ENCODE data around the gene XPC.

The XPC gene

DNA sequence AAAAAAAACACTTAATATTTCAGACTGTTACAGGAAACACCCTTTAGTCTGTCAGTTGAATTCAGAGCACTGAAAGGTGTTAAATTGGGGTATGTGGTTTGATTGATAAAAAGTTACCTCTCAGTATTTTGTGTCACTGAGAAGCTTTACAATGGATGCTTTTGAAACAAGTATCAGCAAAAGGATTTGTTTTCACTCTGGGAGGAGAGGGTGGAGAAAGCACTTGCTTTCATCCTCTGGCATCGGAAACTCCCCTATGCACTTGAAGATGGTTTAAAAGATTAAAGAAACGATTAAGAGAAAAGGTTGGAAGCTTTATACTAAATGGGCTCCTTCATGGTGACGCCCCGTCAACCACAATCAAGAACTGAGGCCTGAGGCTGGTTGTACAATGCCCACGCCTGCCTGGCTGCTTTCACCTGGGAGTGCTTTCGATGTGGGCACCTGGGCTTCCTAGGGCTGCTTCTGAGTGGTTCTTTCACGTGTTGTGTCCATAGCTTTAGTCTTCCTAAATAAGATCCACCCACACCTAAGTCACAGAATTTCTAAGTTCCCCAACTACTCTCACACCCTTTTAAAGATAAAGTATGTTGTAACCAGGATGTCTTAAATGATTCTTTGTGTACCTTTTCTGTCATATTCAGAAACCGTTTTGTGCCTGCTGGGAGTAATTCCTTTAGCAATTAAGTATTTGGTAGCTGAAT, 35.7 kb downstream of the XPC start:
- in situ Hi-C loops (cut with HindIII; ENCODE audit: low sequenced_read_pairs) = no loop called here
- TF ChIP-seq, protein P1, sequence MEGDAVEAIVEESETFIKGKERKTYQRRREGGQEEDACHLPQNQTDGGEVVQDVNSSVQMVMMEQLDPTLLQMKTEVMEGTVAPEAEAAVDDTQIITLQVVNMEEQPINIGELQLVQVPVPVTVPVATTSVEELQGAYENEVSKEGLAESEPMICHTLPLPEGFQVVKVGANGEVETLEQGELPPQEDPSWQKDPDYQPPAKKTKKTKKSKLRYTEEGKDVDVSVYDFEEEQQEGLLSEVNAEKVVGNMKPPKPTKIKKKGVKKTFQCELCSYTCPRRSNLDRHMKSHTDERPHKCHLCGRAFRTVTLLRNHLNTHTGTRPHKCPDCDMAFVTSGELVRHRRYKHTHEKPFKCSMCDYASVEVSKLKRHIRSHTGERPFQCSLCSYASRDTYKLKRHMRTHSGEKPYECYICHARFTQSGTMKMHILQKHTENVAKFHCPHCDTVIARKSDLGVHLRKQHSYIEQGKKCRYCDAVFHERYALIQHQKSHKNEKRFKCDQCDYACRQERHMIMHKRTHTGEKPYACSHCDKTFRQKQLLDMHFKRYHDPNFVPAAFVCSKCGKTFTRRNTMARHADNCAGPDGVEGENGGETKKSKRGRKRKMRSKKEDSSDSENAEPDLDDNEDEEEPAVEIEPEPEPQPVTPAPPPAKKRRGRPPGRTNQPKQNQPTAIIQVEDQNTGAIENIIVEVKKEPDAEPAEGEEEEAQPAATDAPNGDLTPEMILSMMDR (IDR thresholded peaks at IDR 0.05; ENCODE audit: low read depth, low read length) = no peak
- H3K4me3 ChIP-seq (ENCODE audit: low read depth, low read length) = no peak overlapping the region
- no peak for DNase-seq (ENCODE audit: low read depth, low spot score)

- no peak overlapping the region for H3K4me3 ChIP-seq (ENCODE audit: low read depth, low read length)
- in situ Hi-C loops (cut with HindIII; ENCODE audit: low sequenced_read_pairs) = no loop called here
- TF ChIP-seq, protein P1 (IDR thresholded peaks at IDR 0.05; ENCODE audit: low read depth, low read length) = no peak
- no peak for DNase-seq (ENCODE audit: low read depth, low spot score)
Measured at GRCh38 chr3:14141602-14142341, 36.6 kb downstream of the XPC start.

DNA sequence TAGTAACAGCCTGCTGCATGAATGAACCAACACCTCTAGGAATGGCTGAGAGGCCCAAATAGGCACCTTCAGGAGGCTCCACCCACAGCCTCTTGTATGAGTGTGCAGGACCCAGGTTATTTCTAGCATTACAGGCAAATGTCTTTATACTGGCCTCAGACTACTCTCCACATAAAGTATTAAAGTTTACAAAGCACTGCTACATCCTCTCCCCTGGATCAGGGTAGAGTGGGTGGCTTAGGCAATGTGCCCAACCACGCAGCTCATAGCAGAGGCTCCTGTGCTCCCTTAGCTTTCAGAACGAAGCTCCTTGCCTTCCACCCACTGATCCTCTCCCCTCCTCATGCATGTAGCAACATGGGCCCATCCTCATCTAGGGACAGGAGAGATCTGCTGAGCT, 37.3 kb downstream of the XPC start:
- TF ChIP-seq, protein P1 (IDR thresholded peaks at IDR 0.05; ENCODE audit: low read depth, low read length) = no peak
- in situ Hi-C loops (cut with HindIII; ENCODE audit: low sequenced_read_pairs) = no loop called here
- no peak for DNase-seq (ENCODE audit: low read depth, low spot score)
- H3K4me3 ChIP-seq (ENCODE audit: low read depth, low read length) = no peak overlapping the region

DNA sequence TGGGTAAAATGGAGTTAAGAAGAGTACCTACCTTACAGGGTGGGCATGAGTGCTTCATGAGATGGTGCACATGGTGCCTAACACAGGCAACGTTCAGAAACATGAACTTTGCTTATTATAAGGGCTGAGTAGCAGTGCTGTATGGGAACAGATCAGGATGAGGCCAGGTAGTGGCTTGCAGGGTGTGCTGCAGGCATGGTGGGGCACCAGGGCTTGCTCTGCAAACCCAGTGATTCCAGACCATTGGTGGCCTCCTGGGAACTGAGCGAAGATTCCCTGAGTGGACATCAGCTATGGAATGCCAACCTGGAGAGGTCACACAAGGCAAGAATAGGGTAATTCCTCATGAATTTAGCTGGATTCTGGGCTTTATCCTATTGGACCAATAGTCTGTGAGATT, 37.7 kb downstream of the XPC start:
- no peak overlapping the region for H3K4me3 ChIP-seq (ENCODE audit: low read depth, low read length)
- TF ChIP-seq, protein P1 (IDR thresholded peaks at IDR 0.05; ENCODE audit: low read depth, low read length) = no peak
- in situ Hi-C loops (cut with HindIII; ENCODE audit: low sequenced_read_pairs) = no loop called here
- no peak for DNase-seq (ENCODE audit: low read depth, low spot score)

- TF ChIP-seq, protein P1 (IDR thresholded peaks at IDR 0.05; ENCODE audit: low read depth, low read length) = no peak
- no peak overlapping the region for H3K4me3 ChIP-seq (ENCODE audit: low read depth, low read length)
- no peak for DNase-seq (ENCODE audit: low read depth, low spot score)
- in situ Hi-C loops (cut with HindIII; ENCODE audit: low sequenced_read_pairs) = no loop called here
Measured at GRCh38 chr3:14139771-14140170, 38.6 kb downstream of the XPC start.

DNA sequence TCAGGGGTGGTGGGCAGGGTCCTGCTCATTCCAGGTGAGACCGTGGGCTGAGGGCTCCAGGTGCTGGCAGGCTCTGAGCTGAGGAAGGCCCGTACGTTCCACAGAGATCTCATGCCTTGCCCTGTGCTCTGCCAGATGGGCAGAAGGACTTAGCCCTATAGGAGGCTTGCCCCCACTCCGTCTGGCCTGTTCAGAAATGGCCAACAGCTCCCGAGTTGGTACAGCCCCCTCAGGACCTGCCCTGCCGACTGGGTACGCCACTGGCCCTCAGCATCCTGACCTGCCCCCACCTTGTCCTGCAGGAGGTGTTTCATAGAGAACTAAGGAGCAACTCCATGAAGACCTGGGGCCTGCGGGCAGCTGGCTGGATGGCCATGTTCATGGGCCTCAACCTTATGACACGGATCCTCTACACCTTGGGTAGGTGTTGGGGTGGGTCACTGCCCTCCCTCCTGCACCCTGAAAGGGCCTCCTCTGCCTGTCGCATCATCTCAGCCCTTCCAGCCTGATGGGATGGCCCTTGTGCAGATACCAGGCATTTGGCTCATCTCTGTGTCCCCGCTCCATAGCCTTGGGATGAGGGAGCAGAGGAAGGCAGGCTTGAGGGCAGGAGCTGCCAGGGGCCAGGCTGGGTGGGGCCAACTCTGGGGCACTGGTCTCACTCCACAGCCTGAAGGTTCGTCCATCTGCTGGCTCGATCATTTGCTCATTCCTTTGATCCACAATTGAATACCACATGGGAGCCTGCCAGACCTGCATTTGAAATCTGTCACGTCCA, 39.3 kb downstream of the XPC start:
- no peak for DNase-seq (ENCODE audit: low read depth, low spot score)
- no peak overlapping the region for H3K4me3 ChIP-seq (ENCODE audit: low read depth, low read length)
- in situ Hi-C loops (cut with HindIII; ENCODE audit: low sequenced_read_pairs) = no loop called here
- TF ChIP-seq, protein P1 (IDR thresholded peaks at IDR 0.05; ENCODE audit: low read depth, low read length) = no peak
